ENCODE data around the gene DNM1.
A peak's percentile ranks its signal among the peaks of the same experiment; 100 is the strongest.

Gene DNM1

GRCh38 chr9:128203024-128203706 lies at the start of gene DNM1:
DNM1 (plus strand) TSS chr9:128203379; CDS start chr9:128203471, 92 bp downstream.
- DNase-seq: peak; percentile 53

DNA sequence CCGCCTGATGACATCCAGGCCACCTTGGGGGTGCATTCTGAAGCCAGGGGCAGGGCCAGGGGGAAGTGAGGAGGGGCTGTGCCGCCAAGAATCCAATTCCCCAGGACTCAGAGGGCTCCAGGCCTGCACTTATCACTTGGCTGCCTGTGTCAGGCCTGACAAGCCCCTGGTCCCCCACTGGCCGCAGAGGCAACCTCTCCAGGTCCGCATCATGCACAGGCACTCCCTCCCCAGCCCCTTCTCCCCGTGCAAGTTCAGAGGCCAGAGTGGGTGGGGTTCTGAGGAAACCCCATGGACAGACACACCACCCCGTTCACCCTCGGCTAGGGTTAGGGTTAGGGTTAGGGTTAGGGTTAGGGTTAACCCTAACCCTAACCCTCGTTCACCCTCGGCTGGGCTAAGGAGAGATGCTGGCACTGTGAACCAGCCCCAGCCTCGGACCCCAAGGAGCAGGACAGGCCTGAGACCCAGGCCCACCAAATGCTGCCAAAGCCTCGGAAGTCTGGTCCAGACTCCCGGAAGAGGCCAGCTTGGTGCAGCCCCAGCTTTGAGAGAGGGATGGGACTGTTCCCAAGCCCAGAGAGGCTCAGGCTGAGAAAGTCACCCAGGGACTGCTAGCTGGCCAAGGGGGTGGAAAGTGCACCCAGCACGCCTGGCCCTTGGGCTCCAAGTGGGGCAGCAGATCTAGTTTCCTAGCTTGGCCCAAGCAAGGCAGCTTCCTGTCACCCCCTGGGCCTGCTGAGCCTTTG lies 49.1 kb upstream of the DNM1 start:
- no peak for DNase-seq

GRCh38 chr9:128155736-128156500 lies 47.3 kb upstream of the DNM1 start:
- DNase-seq: no peak

DNA sequence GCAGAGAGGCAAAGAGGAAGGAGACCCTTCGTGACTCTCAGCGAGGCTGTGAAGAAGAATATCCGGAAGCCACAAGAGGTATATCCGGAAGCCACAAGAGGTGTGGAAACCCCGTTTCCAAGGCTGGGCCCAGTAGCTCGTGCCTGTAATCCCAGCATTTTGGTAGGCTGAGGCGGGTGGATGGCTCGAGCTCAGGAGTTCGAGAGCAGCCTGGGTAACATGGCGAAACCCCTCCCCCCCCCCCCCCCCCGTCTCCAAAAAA lies 43.7 kb upstream of the DNM1 start:
- DNase-seq: peak; percentile 18

GRCh38 chr9:128159784-128160602 lies 43.2 kb upstream of the DNM1 start, which contains the start of gene BBLN:
BBLN (plus strand) TSS chr9:128160265; CDS start chr9:128160408, 143 bp downstream.
- DNase-seq: peak; percentile 92

DNA sequence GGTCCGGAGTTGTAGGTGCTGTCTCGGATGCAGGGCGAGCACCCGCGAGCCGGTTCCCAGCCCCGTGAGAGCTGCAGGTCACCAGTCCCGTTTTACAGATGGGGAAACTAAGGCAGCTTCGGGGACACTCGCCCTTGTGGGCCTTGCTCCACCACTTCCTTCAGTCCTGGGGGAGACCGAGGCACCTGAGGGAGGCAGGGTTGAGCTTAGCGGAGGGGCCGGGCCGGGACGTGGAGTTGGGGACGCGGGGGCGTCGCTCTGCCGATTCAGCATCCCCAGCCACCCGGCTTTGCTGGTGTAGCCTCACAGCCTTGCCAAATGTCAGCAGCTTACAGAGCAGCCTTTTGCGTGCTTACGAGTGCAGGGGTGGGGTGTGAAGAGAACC lies 42.6 kb upstream of the DNM1 start:
- peak; percentile 52 to 65 for DNase-seq

DNA sequence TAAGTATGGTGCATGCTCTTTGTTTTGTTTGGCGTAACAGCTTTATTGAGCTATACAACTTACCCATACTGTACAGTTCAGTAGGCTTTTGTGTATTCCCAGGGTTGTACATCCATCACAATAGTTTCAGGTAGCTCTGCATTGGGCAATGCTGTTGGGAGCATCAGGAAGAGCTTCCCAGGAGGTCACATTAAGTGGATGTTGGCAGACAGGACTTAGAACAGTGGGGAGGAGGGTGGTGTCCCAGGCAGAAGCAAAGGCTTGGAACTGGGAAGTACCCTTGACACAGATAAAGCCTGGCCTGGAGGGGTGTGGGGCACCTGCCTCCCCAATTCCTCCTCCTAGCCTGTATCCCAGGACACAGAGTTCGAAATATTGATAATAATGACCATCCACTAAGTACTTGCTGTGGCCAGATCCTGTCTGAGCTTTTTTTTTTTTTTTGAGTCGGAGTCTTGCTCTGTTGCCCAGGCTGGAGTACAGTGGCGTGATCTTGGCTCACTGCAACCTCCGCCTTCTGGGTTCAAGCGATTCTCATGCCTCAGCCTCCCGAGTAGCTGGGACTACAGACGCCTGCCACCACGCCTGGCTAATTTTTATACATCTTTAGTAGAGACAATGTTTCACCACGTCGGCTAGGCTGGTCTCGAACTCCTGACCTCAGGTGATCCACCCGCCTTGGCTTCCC lies 41.8 kb upstream of the DNM1 start:
- no peak for DNase-seq

- DNase-seq: no peak
Observed at GRCh38 chr9:128162215-128163026, 40.8 kb upstream of the DNM1 start.

DNA sequence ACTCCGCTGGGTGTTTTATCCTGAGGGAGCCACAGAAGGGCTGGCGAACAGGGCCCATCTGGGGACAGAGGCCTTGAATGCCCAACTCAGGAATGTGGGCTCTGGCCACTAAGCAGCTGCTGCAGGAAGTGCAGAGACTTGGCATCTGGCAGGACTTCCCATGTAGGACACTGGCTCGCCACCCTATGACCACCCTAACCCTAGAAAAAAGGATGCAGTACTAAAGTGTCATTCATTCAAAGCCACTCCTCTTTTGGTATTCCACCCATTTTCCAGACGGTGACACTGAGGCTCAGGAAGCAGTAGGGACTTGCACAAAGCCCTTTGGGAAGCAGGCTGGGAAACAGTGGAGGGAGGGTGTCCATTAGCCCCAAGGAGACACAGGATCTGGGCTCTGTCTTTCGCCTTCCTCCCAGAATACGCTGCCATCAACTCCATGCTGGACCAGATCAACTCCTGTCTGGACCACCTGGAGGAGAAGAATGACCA lies 40.1 kb upstream of the DNM1 start:
- DNase-seq: no peak

DNA sequence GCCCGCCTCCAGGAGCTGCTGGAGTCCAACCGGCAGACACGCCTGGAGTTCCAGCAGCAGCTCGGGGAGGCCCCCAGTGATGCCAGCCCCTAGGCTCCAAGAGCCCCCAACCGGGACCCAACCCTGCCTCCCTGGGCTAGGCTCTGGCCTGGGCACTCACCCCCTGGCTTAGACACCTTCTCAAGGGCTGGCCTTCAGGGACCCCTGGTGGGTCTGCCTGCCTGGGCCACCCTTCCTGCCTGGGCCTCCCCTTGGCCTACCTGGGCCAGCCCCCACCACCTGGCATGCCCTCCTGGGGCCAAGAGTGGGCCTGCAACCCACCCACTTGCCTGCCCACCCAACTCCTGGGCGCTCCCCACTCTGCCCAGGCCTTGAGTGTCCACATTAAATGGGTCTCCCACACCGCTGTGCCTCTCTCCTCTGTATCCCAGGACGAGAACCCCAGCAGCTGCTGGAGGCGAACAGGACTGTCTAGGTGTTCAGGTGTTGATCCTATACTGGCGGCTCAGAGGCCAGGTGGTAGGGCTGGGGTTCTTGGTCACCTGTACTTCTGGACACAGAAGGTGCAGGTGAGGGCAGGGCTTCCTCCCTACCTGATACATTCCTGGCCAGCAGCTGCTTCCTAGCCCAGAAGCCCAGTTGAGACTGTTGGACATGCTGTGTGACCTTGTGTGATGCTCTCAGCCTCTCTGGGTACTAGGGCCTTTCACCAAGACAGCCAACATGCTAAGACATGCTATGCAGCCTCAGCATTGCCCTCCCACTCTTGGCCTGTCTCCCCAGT lies 39.5 kb upstream of the DNM1 start:
- no peak for DNase-seq

DNA sequence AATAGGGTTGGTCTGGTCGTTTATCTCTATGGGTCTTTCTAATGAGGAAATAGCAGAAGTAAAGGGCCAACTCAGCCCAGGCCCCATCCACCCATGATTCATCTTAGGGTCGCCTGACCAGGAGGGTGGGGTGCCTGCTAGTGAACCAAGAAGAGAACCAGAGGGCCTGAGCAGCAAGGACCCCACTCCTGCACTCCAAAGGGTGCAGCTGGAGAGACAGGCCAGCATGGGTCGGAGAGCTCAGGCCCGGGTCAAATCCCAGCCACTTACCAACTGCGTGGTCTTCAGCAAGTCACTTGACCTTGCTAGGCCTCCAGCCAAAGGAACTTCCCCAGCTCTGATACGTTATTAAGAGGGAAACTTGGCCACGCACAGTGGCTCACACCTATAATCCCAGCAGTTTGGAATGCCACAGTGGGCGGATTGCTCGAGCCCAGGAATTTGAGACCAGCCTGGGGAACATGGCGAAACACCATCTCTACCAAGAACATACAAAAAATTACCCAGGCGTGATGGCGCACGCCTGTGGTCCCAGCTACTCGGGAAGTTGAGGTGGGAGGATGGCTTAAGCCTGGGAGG lies 38.8 kb upstream of the DNM1 start:
- DNase-seq: no peak

DNA sequence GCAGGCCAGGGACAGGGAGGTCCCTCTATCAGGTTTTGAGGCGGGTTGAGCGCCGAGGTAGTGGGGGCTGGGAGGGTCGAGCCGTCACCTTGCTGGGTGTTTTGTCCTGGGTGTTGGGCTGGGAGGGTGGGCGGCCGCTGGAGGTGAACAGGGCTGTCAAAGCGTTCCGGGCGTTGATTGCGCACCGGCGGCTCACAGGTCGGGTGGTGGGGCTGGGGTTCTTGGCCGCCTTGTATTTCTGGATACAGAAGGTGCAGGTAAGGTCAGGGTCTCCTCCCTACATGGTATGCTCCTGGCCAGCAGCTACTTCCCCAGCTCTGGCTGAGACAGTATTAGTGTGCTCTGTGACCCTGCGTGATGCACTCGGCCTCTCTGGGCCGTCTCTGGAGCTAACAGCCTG lies 37.0 kb upstream of the DNM1 start:
- DNase-seq: no peak

- no peak for DNase-seq
Observed at GRCh38 chr9:128167209-128167608, 36.0 kb upstream of the DNM1 start.

GRCh38 chr9:128168731-128169308 lies 34.4 kb upstream of the DNM1 start:
- no peak for DNase-seq

DNA sequence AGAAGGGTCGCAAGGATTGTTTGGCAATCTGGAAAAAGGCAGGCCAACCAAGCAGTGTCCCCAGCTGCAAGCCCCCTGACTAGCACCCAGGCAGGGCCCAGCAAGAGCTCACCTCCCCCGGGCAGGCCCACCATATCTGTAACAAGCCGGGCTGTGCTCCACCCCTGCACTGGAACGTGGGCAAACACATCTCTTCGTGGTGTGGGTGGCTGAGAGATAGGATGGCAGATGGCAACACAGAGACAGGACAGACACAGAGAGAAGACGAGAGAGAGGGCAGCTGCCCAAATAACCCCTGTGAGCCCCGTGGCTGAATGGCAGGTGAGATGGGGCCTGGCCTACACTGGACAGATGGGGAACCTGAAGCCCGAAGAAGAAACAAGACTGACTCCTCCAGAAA lies 33.7 kb upstream of the DNM1 start:
- no peak for DNase-seq

DNA sequence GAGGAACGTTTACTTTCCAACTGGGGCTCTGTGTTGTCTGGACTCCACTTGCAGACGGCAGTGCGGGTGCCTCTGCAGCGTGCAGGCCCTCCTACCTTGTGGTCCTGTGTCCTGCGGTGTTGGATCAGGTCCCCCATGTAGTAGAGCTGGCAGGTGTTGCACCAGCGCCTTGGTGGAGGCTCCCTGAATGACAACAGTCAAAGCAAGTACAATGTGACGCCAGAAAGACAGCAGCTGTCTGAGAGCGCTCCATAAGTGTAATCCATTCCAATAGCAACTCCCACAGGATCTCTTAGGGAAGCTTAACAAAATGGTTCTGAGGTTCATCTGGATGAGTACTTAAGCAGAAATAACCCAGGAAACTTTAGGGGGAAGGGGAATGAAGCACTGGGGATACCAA lies 33.3 kb upstream of the DNM1 start:
- no peak for DNase-seq

- DNase-seq: no peak
Observed at GRCh38 chr9:128174062-128174461, 29.1 kb upstream of the DNM1 start.

- no peak for DNase-seq
Observed at GRCh38 chr9:128175102-128175563, 28.0 kb upstream of the DNM1 start.

DNA sequence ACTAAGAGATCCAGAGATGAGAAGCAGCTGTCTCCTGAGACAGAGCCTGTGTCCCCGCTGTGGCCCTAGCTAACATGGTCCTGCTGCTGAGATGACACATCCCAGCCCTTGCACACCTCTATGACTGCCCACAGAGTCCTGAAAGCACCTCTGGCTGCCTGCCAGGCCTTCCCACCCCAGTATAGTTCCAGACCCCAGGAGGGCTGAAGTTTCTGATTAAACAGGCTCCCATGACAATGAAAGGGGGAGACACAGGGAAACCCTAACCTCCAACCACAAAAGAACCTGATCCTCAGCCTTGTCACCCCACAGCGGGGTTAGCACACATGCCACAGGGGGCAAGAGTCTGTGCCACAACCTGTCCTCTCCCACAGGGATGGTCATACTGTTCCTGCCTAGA lies 27.5 kb upstream of the DNM1 start:
- DNase-seq: no peak

Data from activated CD4-positive, alpha-beta T cell treated with anti-CD3 and anti-CD28 coated beads, Interleukin-2, amount 50 U/mL, for 4 hours (primary cell).